ENCODE results near the gene SPG21. TPM values are rescaled to one million over a fixed set of nuclear protein-coding genes. Genes with fewer than 3 reads are reported as not detected.

SPG21 gene
- total and polyA plus RNA-seq, 2 of the 13 experiments (the other 11 are each of a cell fraction or from before 2014, with no cell fraction given), result 36.7 to 42.4 TPM

GRCh38 chr15:64961013-64961412 is 28.7 kb downstream of the SPG21 start:
- FAIRE-seq, result no peak
- Histone ChIP-seq H3K4me3 (replicated peaks in 1 of 3; ENCODE audit: insufficient read depth in 1 of 3, low read depth in 2 of 3, low read length in 3 of 3) (no peak overlapping the region), H3K4me2 (ENCODE audit: low read depth, low read length) (no peak overlapping the region), H3K79me2 (ENCODE audit: insufficient read depth, low read length) (no peaks in the 10 kb centered on the region), H3K27me3 (ENCODE audit: control insufficient read depth in 1 of 2, insufficient read depth in 2 of 2, low read length in 2 of 2) (no peaks in the 10 kb centered on the region), H3K36me3 (replicated peaks in 1 of 2; ENCODE audit: control insufficient read depth in 1 of 2, insufficient read depth in 2 of 2, low read length in 2 of 2) (peaks cover 20 to 61% of the 10 kb centered on the region in 2 experiments), H2AFZ (ENCODE audit: low read length) (no peak overlapping the region), H4K20me1 (ENCODE audit: insufficient read depth, low read length) (no peaks in the 10 kb centered on the region), H3K9ac (ENCODE audit: insufficient read depth, low read depth, low read length) (no peak overlapping the region), H3K9me3 (ENCODE audit: low read length) (no peaks in the 10 kb centered on the region), H3K4me1 (ENCODE audit: insufficient read depth, low read length) (no peaks in the 10 kb centered on the region), H3K27ac (ENCODE audit: extremely low read length, insufficient read depth, low read length) (no peak overlapping the region)
- ChIA-PET CTCF (ENCODE audit: low intra/inter-chr PET ratio, low total read pairs) (no interaction called here), POLR2A (no interaction called here)
- WGBS (ENCODE audit: low lambda C conversion rate), result 94% methylated on average over 3 of the region's 5 CpGs
- BruUV-seq (replicated peaks), result no TSS peak
- TF ChIP-seq CHD2 (IDR thresholded peaks at IDR 0.05; ENCODE audit: low read depth, low read length) (no peak), WIZ (CRISPR knock-in tag; IDR thresholded peaks at IDR 0.05) (no peak), RNF219 (CRISPR knock-in tag; IDR thresholded peaks at IDR 0.05) (no peak), ZNF337 (CRISPR knock-in tag; IDR thresholded peaks at IDR 0.05; ENCODE audit: borderline replicate concordance, low read depth) (no peak), ATF6 (CRISPR knock-in tag; conservative IDR thresholded peaks at IDR 0.05) (no peak), GABPA (IDR thresholded peaks at IDR 0.05; ENCODE audit: low read depth, low read length) (no peak), GABPA (CRISPR knock-in tag; IDR thresholded peaks at IDR 0.05; ENCODE audit: low read depth) (no peak), ZNF124 (CRISPR knock-in tag; IDR thresholded peaks at IDR 0.05) (no peak), NBN (conservative IDR thresholded peaks at IDR 0.05) (no peak), TRAFD1 (CRISPR knock-in tag; IDR thresholded peaks at IDR 0.05; ENCODE audit: borderline replicate concordance) (no peak), BCL3 (CRISPR knock-in tag; IDR thresholded peaks at IDR 0.05) (no peak), GTF2F1 (IDR thresholded peaks at IDR 0.05; ENCODE audit: low read length) (no peak), ZNF773 (CRISPR knock-in tag; IDR thresholded peaks at IDR 0.05; ENCODE audit: borderline replicate concordance) (no peak), CENPBD1 (CRISPR knock-in tag; IDR thresholded peaks at IDR 0.05; ENCODE audit: borderline replicate concordance, low read depth) (no peak)
- intact Hi-C loops (cut with micrococcal nuclease; ENCODE audit: unreplicated experiment) (no loop called here), in situ Hi-C loops (cut with HindIII; ENCODE audit: extremely low pct_ligation_motif_present, low pct_unique_long_range_greater_than_20kb) (no loop called here)
- ATAC-seq, result peak; percentile 49; the same call in 2 of the 3 replicates
- no peak for DNase-seq (ENCODE audit: low spot score)
